Activated CD4-positive, alpha-beta T cell treated with anti-CD3 and anti-CD28 coated beads, Interleukin-2, amount 50 U/mL, for 24 hours (primary cell): ENCODE results near the gene AIF1L.
A peak's percentile ranks its signal among the peaks of the same experiment; 100 is the strongest.

ENCODE experiments used
- DNase-seq, 2 donors: peaks; one replicate each; pipeline ENCODE4 v3.0.0-alpha.2; 2020; ENCODE audit warnings: low read depth in 1 of 2, low spot score in 1 of 2

The AIF1L gene

GRCh38 chr9:131096269-131097125 lies at the start of gene AIF1L:
Gene AIF1L, plus strand, starts transcription at chr9:131096531. Its CDS starts 99 bp downstream, at chr9:131096630.
- no peak for DNase-seq

- peak; percentile 52 to 63 for DNase-seq
These were observed 49.6 kb upstream of the AIF1L start for GRCh38 chr9:131046581-131047202.

GRCh38 chr9:131048332-131048731 lies 48.0 kb upstream of the AIF1L start:
- DNase-seq = no peak

GRCh38 chr9:131048820-131049219 lies 47.5 kb upstream of the AIF1L start:
- DNase-seq = no peak

- DNase-seq = no peak
These were observed 46.3 kb upstream of the AIF1L start for GRCh38 chr9:131049829-131050715.

GRCh38 chr9:131050831-131051230 lies 45.5 kb upstream of the AIF1L start:
- no peak for DNase-seq

GRCh38 chr9:131051592-131052517 lies 44.5 kb upstream of the AIF1L start:
- DNase-seq = no peak

- DNase-seq = no peak
These were observed 42.4 kb upstream of the AIF1L start for GRCh38 chr9:131053896-131054295.

GRCh38 chr9:131056781-131057506 lies 39.4 kb upstream of the AIF1L start:
- DNase-seq = no peak

GRCh38 chr9:131060900-131061630 lies 35.3 kb upstream of the AIF1L start:
- DNase-seq = no peak

GRCh38 chr9:131062969-131063368 lies 33.4 kb upstream of the AIF1L start:
- no peak for DNase-seq

GRCh38 chr9:131065599-131065998 lies 30.7 kb upstream of the AIF1L start:
- DNase-seq = no peak

- no peak for DNase-seq
These were observed 28.7 kb upstream of the AIF1L start for GRCh38 chr9:131067625-131068024.

- DNase-seq = no peak
These were observed 28.1 kb upstream of the AIF1L start for GRCh38 chr9:131068076-131068816.

- no peak for DNase-seq
These were observed 26.6 kb upstream of the AIF1L start for GRCh38 chr9:131069699-131070098.

GRCh38 chr9:131072107-131072870 lies 24.0 kb upstream of the AIF1L start:
- DNase-seq = no peak

- DNase-seq = no peak
These were observed 23.5 kb upstream of the AIF1L start for GRCh38 chr9:131072871-131073237.
